WTC11 (cell line): Measurements from ENCODE around the gene TNS3. TPM values are rescaled to one million over a fixed set of nuclear protein-coding genes. Genes with fewer than 3 reads are reported as not detected.

Experiments used
- ATAC-seq: fragments of 200-7000 bp; cut with Tn5 transposase; 2 replicates; pipeline ENCODE4 v1.10.0; 2021; ENCODE audit warnings: mild to moderate bottlenecking, moderate library complexity
- CTCF ChIA-PET: fragments of 300-600 bp; sonication (Branson Sonifier 250); formaldehyde crosslinking; loops from one replicate; lab custom pipeline; 2021; ENCODE audit warnings: antibody characterized with exemption; lab: Charles Lee
- POLR2A ChIA-PET: fragments of 350-600 bp; sonication (Branson Sonifier 250); formaldehyde crosslinking; loops from one replicate; lab custom pipeline; 2021; ENCODE audit warnings: antibody characterized with exemption; lab: Charles Lee
- DNase-seq: peaks from one replicate; pipeline ENCODE4 v3.0.0; 2021; ENCODE audit warnings: low spot score
- H3K27ac Mint-ChIP-seq: 2 replicates; pipeline ENCODE4 v1.8.0; 2021; ENCODE audit warnings: mixed read lengths
- H3K27me3 Mint-ChIP-seq: 2 replicates; pipeline ENCODE4 v1.8.0; 2021; ENCODE audit warnings: low read depth, mild to moderate bottlenecking, moderate library complexity, mixed read lengths
- H3K36me3 Mint-ChIP-seq: 2 replicates; pipeline ENCODE4 v1.8.0; 2021; ENCODE audit warnings: mixed read lengths
- H3K4me1 Mint-ChIP-seq: 2 replicates; pipeline ENCODE4 v1.8.0; 2022; ENCODE audit warnings: mixed read lengths
- H3K4me3 Mint-ChIP-seq: 2 replicates; pipeline ENCODE4 v1.8.0; 2021; ENCODE audit warnings: mild to moderate bottlenecking, moderate library complexity, mixed read lengths
- H3K9me3 Mint-ChIP-seq: 2 replicates; pipeline ENCODE4 v1.8.0; 2021; ENCODE audit warnings: mixed read lengths
- CTCF ChIP-seq: fragments of 200-600 bp; IDR thresholded peaks from 2 replicates; pipeline ENCODE4 v1.8.0; 2022; ENCODE audit warnings: antibody characterized with exemption
- EMX1 ChIP-seq: fragments of 250-450 bp; sonication (Bioruptor Pico); IDR thresholded peaks from 2 replicates; pipeline ENCODE4 v1.8.0; 2021; ENCODE audit warnings: mild to moderate bottlenecking
- ETV6 ChIP-seq: sonication (generic); formaldehyde crosslinking; IDR thresholded peaks from 2 replicates; pipeline ENCODE4 v1.8.1; 2022; ENCODE audit warnings: mild to moderate bottlenecking, missing genetic modification reagents
- GTF2I ChIP-seq: fragments of 250-450 bp; sonication (Bioruptor Pico); conservative IDR thresholded peaks from 2 replicates; pipeline ENCODE4 v1.4.0; 2021; ENCODE audit warnings: mild to moderate bottlenecking
- JAZF1 ChIP-seq: fragments of 250-450 bp; sonication (Bioruptor Pico); IDR thresholded peaks from 2 replicates; pipeline ENCODE4 v1.9.0; 2021; ENCODE audit warnings: moderate library complexity, mild to moderate bottlenecking, inconsistent platforms
- JUN ChIP-seq: sonication (generic); formaldehyde crosslinking; IDR thresholded peaks from 2 replicates; pipeline ENCODE4 v1.8.0; 2023; ENCODE audit warnings: mild to moderate bottlenecking, missing genetic modification reagents
- KAT7 ChIP-seq: sonication (generic); formaldehyde crosslinking; IDR thresholded peaks from 2 replicates; pipeline ENCODE4 v1.8.1; 2023; ENCODE audit warnings: missing genetic modification reagents, mild to moderate bottlenecking, borderline replicate concordance
- MAX ChIP-seq: sonication (generic); formaldehyde crosslinking; IDR thresholded peaks from 2 replicates; pipeline ENCODE4 v1.8.0; 2022; ENCODE audit warnings: mild to moderate bottlenecking, missing genetic modification reagents
- MLX ChIP-seq: sonication (generic); formaldehyde crosslinking; IDR thresholded peaks from 2 replicates; pipeline ENCODE4 v1.8.1; 2023; ENCODE audit warnings: mild to moderate bottlenecking, missing genetic modification reagents, moderate library complexity
- NFYB ChIP-seq: sonication (generic); formaldehyde crosslinking; conservative IDR thresholded peaks from 2 replicates; pipeline ENCODE4 v1.8.0; 2022; ENCODE audit warnings: low read depth, missing genetic modification reagents
- NR1H2 ChIP-seq: sonication (generic); formaldehyde crosslinking; IDR thresholded peaks from 2 replicates; pipeline ENCODE4 v1.9.0; 2021; ENCODE audit warnings: mild to moderate bottlenecking, moderate library complexity, missing genetic modification reagents
- PREB ChIP-seq: sonication (generic); formaldehyde crosslinking; IDR thresholded peaks from 2 replicates; pipeline ENCODE4 v1.8.1; 2022; ENCODE audit warnings: mild to moderate bottlenecking, missing genetic modification reagents, moderate library complexity, borderline replicate concordance
- RORB ChIP-seq: fragments of 250-450 bp; sonication (Bioruptor Pico); IDR thresholded peaks from 2 replicates; pipeline ENCODE4 v1.9.0; 2021; ENCODE audit warnings: mild to moderate bottlenecking
- SMAD4 ChIP-seq: sonication (generic); formaldehyde crosslinking; IDR thresholded peaks from 2 replicates; pipeline ENCODE4 v1.8.0; 2022; ENCODE audit warnings: mild to moderate bottlenecking, missing genetic modification reagents
- TCF7 ChIP-seq: sonication (generic); formaldehyde crosslinking; IDR thresholded peaks from 2 replicates; pipeline ENCODE4 v1.8.0; 2022; ENCODE audit warnings: mild to moderate bottlenecking, low read depth, missing genetic modification reagents, moderate library complexity
- TEAD1 ChIP-seq: sonication (generic); formaldehyde crosslinking; IDR thresholded peaks from 2 replicates; pipeline ENCODE4 v1.8.0; 2022; ENCODE audit warnings: mild to moderate bottlenecking, missing genetic modification reagents
- TP53 ChIP-seq: sonication (generic); formaldehyde crosslinking; IDR thresholded peaks from 2 replicates; pipeline ENCODE4 v1.8.1; 2023; ENCODE audit warnings: mild to moderate bottlenecking, missing genetic modification reagents
- ZBTB21 ChIP-seq: sonication (generic); formaldehyde crosslinking; IDR thresholded peaks from 2 replicates; pipeline ENCODE4 v1.8.1; 2023; ENCODE audit warnings: mild to moderate bottlenecking, missing genetic modification reagents, borderline replicate concordance
- ZNF121 ChIP-seq: sonication (generic); formaldehyde crosslinking; IDR thresholded peaks from 2 replicates; pipeline ENCODE4 v1.8.0; 2023; ENCODE audit warnings: missing genetic modification reagents
- ZNF138 ChIP-seq: sonication (generic); formaldehyde crosslinking; conservative IDR thresholded peaks from 2 replicates; pipeline ENCODE4 v1.8.1; 2022; ENCODE audit warnings: mild to moderate bottlenecking, moderate library complexity, missing genetic modification reagents
- ZNF219 ChIP-seq: sonication (generic); formaldehyde crosslinking; IDR thresholded peaks from 2 replicates; pipeline ENCODE4 v1.8.0; 2023; ENCODE audit warnings: missing genetic modification reagents, mild to moderate bottlenecking, borderline replicate concordance
- ZNF232 ChIP-seq: sonication (generic); formaldehyde crosslinking; IDR thresholded peaks from 2 replicates; pipeline ENCODE4 v1.8.0; 2022; ENCODE audit warnings: mild to moderate bottlenecking, missing genetic modification reagents
- ZNF416 ChIP-seq: fragments of 250-450 bp; sonication (Bioruptor Pico); IDR thresholded peaks from 2 replicates; pipeline ENCODE4 v1.9.0; 2021; ENCODE audit warnings: mild to moderate bottlenecking, inconsistent platforms
- ZNF423 ChIP-seq: fragments of 250-450 bp; sonication (Bioruptor Pico); IDR thresholded peaks from 2 replicates; pipeline ENCODE4 v2.1.2; 2022; ENCODE audit warnings: mild to moderate bottlenecking, moderate library complexity
- total RNA-seq: library from RNA; stranded (reverse); gene quantifications from 3 replicates; pipeline ENCODE4 v1.2.3, GENCODE V29; 2021
- TF ChIP-seq, protein P1 (sequence below): fragments of 250-450 bp; sonication (Bioruptor Pico); IDR thresholded peaks from 2 replicates; pipeline ENCODE4 v1.8.0; 2021; ENCODE audit warnings: mild to moderate bottlenecking
- TF ChIP-seq, protein P2 (sequence below): sonication (generic); formaldehyde crosslinking; IDR thresholded peaks from 2 replicates; pipeline ENCODE4 v1.8.1; 2023; ENCODE audit warnings: mild to moderate bottlenecking, missing genetic modification reagents

The TNS3 gene
- total RNA-seq, 1 experiment from 2014 or later: 37.7 TPM

DNA sequence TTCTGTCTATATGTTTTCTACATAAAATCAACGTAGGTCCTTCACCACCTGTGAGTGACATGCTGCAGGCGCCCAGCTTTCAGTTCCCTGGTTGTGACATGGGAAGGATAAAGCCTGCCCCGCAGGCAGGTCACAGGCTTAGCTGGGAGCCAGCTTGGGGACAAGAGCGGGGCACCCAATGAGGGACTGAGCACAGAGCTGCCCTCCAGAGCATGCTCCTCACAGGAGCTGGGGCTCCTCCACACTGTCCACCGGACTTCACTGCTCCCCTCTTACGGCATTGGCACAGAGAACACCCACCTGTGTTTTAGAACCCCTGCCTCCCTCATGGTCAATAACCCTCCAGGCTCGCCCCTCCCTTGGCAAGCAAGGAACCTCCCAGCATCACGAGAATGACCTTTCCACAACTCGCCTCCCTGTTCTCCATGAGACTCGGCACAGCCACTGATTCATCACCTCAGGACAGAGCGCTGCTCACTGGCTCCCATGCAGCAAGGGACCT, 187.1 kb downstream of the TNS3 start:
- Mint-ChIP-seq H3K4me1 (no peaks in the 10 kb centered on the region), H3K9me3 (no peaks in the 10 kb centered on the region), H3K27ac (0 out of 2 replicates have a peak overlapping the region, but pooled peaks have one; percentile 3), H3K36me3 (peaks cover 15% of the 10 kb centered on the region; the same call in 1 of the 2 replicates), H3K27me3 (no peaks in the 10 kb centered on the region), H3K4me3 (no peak overlapping the region)
- no peak for ATAC-seq
- CTCF ChIA-PET: interaction anchor here (1.3 kb wide), 1 partner anchor 41 kb away, joined by 4 read pairs; no protein-coding TSS in a partner anchor
- DNase-seq: no peak
- POLR2A ChIA-PET: no interaction called here
- TF ChIP-seq ETV6 (CRISPR knock-in tag) (no peak), EMX1 (CRISPR knock-in tag) (no peak)

DNA sequence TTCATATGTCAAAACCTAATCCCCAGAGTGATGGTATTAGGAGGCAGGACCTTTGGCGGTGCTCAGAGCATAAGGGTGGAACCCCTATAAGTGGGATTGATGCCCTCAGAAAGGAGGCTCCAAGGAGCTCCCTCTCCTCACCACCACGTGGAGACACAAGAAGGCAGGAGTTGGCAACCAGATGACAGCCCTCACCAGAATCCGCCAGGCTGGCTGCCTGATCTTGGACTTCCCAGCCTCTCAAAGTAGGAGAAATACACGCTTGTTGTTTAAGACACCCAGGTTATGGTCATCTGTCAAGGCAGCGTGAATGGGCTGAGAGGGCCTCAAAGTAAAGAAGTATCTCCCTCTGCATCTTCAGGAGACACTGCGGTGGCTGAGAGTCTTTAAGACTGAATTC, 187.7 kb downstream of the TNS3 start:
- H3K27me3 Mint-ChIP-seq: no peaks in the 10 kb centered on the region
- TF ChIP-seq TEAD1: no peak
- TF ChIP-seq, protein P1, sequence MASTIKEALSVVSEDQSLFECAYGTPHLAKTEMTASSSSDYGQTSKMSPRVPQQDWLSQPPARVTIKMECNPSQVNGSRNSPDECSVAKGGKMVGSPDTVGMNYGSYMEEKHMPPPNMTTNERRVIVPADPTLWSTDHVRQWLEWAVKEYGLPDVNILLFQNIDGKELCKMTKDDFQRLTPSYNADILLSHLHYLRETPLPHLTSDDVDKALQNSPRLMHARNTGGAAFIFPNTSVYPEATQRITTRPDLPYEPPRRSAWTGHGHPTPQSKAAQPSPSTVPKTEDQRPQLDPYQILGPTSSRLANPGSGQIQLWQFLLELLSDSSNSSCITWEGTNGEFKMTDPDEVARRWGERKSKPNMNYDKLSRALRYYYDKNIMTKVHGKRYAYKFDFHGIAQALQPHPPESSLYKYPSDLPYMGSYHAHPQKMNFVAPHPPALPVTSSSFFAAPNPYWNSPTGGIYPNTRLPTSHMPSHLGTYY (CRISPR knock-in tag): no peak
- no peak for TF ChIP-seq NFYB (CRISPR knock-in tag)
- TF ChIP-seq TCF7 (CRISPR knock-in tag): no peak
- no peak for TF ChIP-seq ZNF121
- TF ChIP-seq JUN (CRISPR knock-in tag): no peak
- TF ChIP-seq, protein P2, sequence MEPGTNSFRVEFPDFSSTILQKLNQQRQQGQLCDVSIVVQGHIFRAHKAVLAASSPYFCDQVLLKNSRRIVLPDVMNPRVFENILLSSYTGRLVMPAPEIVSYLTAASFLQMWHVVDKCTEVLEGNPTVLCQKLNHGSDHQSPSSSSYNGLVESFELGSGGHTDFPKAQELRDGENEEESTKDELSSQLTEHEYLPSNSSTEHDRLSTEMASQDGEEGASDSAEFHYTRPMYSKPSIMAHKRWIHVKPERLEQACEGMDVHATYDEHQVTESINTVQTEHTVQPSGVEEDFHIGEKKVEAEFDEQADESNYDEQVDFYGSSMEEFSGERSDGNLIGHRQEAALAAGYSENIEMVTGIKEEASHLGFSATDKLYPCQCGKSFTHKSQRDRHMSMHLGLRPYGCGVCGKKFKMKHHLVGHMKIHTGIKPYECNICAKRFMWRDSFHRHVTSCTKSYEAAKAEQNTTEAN (CRISPR knock-in tag): no peak
- TF ChIP-seq MLX (CRISPR knock-in tag): no peak
- TF ChIP-seq TP53: no peak
- TF ChIP-seq CTCF: no peak
- no peak for TF ChIP-seq GTF2I (CRISPR knock-in tag)
- no peak for TF ChIP-seq ZNF416 (CRISPR knock-in tag)
- TF ChIP-seq, all 79 proteins: peak for 0
- POLR2A ChIA-PET: no interaction called here
- CTCF ChIA-PET: no interaction called here
- DNase-seq: no peak
- H3K9me3 Mint-ChIP-seq: no peaks in the 10 kb centered on the region
- H3K4me3 Mint-ChIP-seq: no peak overlapping the region
- H3K27ac Mint-ChIP-seq: no peak overlapping the region
- no peaks in the 10 kb centered on the region for H3K4me1 Mint-ChIP-seq
- peaks cover 15% of the 10 kb centered on the region; the same call in 1 of the 2 replicates for H3K36me3 Mint-ChIP-seq
- ATAC-seq: no peak

- ATAC-seq (no peak), DNase-seq (no peak)
- CTCF ChIA-PET: interaction anchor here (0.9 kb wide), 1 partner anchor 127 kb away, joined by 3 read pairs; no protein-coding TSS in a partner anchor
- POLR2A ChIA-PET: no interaction called here
- H3K27ac Mint-ChIP-seq: no peak overlapping the region
- H3K27me3 Mint-ChIP-seq: no peaks in the 10 kb centered on the region
- H3K4me3 Mint-ChIP-seq: no peak overlapping the region
- peaks cover 15% of the 10 kb centered on the region; the same call in 1 of the 2 replicates for H3K36me3 Mint-ChIP-seq
- no peaks in the 10 kb centered on the region for H3K9me3 Mint-ChIP-seq
- TF ChIP-seq ZNF219 (CRISPR knock-in tag) (no peak), ZNF423 (no peak), KAT7 (CRISPR knock-in tag) (no peak), JAZF1 (CRISPR knock-in tag) (no peak), ZNF138 (CRISPR knock-in tag) (no peak), MAX (CRISPR knock-in tag) (no peak), PREB (CRISPR knock-in tag) (no peak), ZBTB21 (CRISPR knock-in tag) (no peak), SMAD4 (no peak), ZNF232 (CRISPR knock-in tag) (no peak), RORB (CRISPR knock-in tag) (no peak), TP53 (no peak), NR1H2 (CRISPR knock-in tag) (no peak)
- TF ChIP-seq, protein P2 (CRISPR knock-in tag): no peak
- H3K4me1 Mint-ChIP-seq: no peaks in the 10 kb centered on the region
Measured at GRCh38 chr7:47393406-47393805, 188.5 kb downstream of the TNS3 start.
